GM19025 (cell line): ENCODE data around the gene ATP5PD.

Experiments used
- ATAC-seq: cut with Tn5 transposase; IDR thresholded peaks from one replicate; pipeline ENCODE4 v1.9.1; 2021; ENCODE audit warnings: mild to moderate bottlenecking, low read depth, moderate library complexity; ENCODE audit not compliant: unreplicated experiment

The ATP5PD gene

DNA sequence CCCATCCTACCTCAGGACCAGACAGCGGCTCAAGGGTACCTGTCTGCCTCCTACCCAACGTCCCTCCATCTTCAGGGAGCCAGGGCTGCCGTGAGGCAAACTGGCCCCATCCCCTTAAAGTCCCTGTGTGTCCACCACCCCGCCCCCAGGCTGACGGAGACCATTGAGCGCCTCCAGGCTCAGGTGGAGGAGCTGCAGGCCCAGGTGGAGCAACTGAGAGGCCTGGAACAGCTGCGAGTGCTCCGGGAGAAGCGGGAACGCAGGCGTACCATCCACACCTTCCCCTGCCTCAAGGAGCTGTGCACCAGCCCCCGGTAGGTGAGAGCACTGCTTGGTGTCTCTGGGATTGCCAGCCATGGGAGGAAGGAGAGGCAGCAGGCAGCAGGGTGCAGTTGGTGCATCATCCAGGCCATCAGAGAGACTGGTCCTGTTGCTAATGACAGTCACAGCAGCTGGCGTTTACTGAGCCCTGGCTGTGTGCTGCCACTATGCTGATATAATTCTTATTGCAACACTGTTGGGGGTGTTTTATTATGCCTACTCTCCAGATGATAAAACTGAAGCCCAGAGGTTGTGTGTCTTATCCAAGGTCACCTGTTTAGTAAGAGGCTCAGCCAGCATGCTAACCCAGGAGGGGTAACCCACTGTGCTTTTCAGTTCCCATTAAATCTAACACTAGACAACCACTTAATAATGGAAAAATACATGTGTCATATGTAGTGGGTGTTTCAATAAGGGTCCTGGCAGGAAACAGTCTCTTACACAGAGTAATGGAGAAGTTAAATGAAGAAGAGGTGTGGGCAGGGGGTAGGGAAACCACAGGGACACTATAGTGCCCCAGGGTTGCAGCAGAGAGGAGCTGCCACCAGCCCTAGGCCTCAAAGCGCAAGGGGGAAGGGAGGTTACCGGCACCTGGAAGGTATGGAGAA lies 44.6 kb downstream of the ATP5PD start:
- no peak for ATAC-seq

- ATAC-seq: no peak
Measured at GRCh38 chr17:74999523-74999922, 47.2 kb downstream of the ATP5PD start.

DNA sequence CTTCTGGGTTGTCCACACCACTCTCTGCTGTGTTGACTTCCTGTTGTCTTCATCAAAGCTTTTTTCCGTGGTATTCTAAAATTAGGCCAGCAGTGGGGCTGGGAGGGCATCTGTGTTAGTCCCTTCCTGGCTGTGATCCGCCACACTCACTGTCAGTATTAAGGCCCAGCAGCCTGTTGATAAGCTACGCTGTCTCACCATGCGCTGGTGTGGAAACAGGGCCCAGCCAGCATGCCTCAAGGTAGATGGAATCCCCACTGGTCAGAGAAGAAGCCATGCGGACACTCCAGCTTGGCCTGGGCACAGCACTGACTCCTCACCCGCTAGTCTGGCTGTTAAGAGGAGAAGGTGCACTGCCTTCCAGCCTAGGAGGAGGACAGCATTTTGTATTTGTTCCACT lies 48.0 kb downstream of the ATP5PD start:
- no peak for ATAC-seq

- no peak for ATAC-seq
Measured at GRCh38 chr17:74995847-74996246, 50.9 kb downstream of the ATP5PD start.

DNA sequence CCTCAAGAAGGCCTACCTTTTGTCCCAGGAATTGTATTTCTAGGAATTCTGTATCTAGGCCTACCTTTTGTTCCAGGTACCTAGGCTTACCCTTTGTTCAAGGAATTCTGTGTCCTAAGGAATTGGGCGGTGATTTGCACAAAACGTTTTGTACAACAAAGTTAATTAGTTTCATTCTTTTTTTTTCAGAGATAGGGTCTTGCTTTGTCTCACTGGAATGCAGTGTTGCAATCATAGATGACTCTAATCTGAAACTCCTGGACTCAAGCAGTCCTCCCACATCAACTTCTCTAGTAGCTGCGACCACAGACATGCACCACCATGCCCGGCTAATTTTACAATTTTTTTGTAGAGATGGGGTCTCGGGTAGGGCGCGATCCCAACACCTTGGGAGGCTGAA lies 52.3 kb downstream of the ATP5PD start:
- no peak for ATAC-seq

DNA sequence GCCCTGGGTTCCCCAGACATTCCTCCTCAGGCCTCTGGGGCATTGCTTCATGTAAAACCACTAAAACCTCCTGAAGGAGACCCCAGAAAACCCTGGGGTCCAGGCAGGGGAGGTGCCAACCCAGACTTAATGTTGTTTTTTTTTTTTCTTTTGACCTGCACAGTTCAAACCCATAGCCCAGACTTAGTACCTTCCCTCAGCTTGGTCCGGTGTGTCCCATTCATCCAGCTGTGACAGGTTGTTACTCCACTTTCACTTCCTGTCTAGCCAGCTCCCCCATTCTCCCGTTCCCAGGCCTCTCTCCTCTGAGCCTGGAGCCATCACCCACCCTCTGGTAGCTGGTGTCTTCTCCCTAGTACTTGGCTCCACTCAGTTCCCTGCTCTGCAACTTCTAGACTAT lies 54.5 kb downstream of the ATP5PD start:
- no peak for ATAC-seq

GRCh38 chr17:74990581-74991105 lies 56.1 kb downstream of the ATP5PD start:
- no peak for ATAC-seq
